Activated CD4-positive, alpha-beta T cell treated with anti-CD3 and anti-CD28 coated beads, Interleukin-10, Interleukin-2, amounts not matched to agents 100 ng/mL and 50 ng/mL, durations not matched to agents 16 hours and 8 hours (primary cell): ENCODE results near the gene SEMA3E.
A peak's percentile ranks its signal among the peaks of the same experiment; 100 is the strongest.
"Not testable (repeated sequence)": the region's sequence is repeated elsewhere in the genome, so short reads cannot be mapped to it uniquely, and the experiment has no call there.

Experiments
- DNase-seq: peaks from one replicate; pipeline ENCODE4 v3.0.0-alpha.2; 2020

Gene SEMA3E

GRCh38 chr7:83484826-83485225 is 164.1 kb downstream of the SEMA3E start:
- DNase-seq: no peak

DNA sequence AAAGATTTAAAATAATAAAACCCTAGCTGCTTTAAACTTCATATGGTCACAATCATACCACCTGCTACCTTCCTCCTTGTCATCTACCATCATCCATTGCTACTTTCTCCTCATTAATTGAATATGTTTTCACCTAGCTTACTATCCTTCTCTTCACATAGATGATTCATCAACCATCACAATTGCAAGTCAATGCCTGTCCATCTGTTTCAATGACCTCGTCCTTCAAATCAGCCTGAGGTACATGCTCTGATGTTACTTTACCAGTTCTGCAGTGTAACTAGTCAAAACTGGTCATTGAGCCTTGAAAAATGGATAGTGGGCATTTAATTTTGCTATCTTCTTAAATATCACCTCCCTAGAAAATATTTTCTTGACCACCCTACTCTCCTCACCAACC is 164.7 kb downstream of the SEMA3E start:
- DNase-seq: no peak

GRCh38 chr7:83478616-83479015 is 170.3 kb downstream of the SEMA3E start:
- no peak for DNase-seq

GRCh38 chr7:83476511-83477050 is 172.4 kb downstream of the SEMA3E start:
- no peak for DNase-seq

GRCh38 chr7:83475420-83475819 is 173.5 kb downstream of the SEMA3E start:
- no peak for DNase-seq

DNA sequence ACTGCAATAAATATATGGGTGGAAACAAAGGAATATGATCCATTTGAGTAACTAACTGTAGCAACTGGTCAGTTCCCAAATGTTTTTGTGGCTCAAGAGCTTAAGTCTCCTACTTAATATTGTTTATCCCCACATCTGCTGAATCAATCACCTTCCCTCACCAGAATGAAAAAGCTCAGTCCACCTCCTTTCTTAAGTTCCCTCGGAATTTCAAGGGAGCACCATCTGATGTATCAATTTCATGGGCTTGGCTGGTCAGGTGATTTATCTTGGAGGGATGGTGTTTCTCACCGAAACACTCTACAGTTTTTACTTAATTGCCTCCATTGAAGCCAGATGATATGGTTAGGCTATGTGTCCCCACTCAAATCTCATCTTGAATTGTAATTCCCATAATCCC is 176.6 kb downstream of the SEMA3E start:
- DNase-seq: no peak

GRCh38 chr7:83469491-83469890 is 179.4 kb downstream of the SEMA3E start:
- DNase-seq: no peak

DNA sequence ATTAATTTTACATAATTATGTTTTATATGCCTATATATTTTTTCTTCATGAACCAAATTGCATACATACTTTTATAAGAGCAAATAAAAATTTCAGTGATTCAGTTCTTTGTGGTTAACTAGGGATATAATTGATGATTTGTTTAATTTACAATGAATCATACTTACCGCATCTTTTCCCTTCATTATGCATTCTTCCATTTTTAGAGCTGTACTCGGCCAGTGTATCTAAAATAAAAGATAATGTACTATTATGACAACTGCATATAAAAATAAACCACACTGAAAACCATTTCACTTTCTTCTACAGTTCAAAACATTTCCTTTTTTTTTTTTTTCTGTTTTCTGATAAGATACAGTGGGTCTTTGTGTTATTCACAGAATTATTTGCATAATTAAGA is 179.9 kb downstream of the SEMA3E start:
- no peak for DNase-seq

DNA sequence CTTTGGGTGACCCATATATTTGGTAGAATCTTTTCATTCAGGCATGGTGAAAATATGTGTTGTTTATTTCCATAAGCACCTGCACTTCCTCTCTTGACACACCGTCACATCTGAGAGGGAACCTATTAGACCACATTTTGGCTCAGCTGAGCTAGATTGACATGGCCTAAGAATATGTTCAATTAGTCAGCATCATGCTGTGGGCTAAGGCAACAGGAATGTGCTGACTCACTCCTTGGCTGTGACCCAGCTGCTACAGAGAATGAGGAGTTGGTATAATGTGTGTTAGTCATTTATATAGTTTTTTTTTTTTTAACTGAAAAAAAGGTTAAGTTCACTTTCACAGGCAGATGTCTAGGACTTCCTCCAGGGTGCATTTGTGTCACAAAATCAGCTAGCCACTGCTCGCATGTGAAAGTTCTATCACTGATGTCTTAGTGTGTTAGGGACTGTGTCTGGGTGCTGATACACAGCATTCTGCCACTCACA is 180.6 kb downstream of the SEMA3E start:
- peak; percentile 43 for DNase-seq

DNA sequence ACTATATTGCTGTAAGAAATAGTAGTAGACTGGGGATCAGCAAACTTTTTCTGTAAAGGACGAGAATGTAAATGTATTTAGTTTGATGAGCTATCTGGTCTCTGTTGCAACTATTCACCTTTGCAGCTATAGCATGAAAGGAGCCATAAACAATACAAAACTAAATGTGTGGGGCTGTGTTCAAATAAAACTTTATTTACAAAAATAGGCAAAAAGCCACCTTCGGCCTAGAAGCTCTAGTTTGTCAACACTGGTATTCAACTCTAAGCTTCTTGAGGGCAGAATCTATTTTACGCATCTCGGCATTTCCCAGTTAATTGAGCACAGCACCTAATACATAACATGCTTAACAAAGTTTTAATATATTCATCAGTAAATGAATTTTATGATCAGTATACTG is 181.4 kb downstream of the SEMA3E start:
- no peak for DNase-seq

DNA sequence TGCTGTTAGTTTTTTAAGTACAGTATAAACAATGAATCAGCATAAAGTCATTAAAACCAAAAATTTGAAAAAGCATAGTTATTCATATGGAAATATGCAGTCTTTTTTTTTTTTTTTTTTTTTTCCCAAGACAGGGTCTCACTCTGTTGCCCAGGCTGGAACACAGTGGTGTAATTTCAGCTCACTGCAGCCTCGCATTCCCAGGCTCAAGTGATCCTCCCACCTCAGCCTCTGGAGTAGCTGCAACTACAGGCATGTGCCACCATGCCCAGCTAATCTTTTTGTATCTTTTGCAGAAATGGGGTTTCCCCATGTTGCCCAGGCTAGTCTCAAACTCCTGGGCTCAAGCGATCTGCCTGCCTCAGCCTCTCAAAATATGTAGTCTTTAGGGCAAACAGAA is 182.0 kb downstream of the SEMA3E start:
- no peak for DNase-seq

GRCh38 chr7:83466187-83466923 is 182.6 kb downstream of the SEMA3E start:
- DNase-seq: no peak

- no peak for DNase-seq
Measured at GRCh38 chr7:83465643-83466042, 183.3 kb downstream of the SEMA3E start.

DNA sequence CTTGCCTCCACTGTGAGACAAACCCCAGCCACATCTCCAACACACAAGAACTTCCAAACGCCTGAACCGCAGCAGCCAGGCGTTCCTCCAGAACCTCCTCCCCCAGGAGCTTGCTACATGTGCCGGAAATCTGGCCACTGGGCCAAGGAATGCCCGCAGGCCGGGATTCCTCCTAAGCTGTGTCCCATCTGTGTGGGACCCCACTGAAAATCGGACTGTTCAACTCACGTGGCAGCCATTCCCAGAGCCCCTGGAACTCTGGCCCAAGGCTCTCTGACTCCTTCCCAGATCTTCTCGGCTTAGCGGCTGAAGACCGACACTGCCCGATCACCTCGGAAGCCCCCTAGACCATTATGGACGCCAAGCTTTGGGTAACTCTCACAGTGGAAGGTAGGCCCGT is 187.1 kb downstream of the SEMA3E start:
- not testable (repeated sequence) for DNase-seq

GRCh38 chr7:83459930-83460653 is 188.8 kb downstream of the SEMA3E start:
- not testable (repeated sequence) for DNase-seq

- DNase-seq: not testable (repeated sequence)
Measured at GRCh38 chr7:83459101-83459929, 189.6 kb downstream of the SEMA3E start.

- DNase-seq: no peak
Measured at GRCh38 chr7:83457022-83457892, 191.7 kb downstream of the SEMA3E start.

DNA sequence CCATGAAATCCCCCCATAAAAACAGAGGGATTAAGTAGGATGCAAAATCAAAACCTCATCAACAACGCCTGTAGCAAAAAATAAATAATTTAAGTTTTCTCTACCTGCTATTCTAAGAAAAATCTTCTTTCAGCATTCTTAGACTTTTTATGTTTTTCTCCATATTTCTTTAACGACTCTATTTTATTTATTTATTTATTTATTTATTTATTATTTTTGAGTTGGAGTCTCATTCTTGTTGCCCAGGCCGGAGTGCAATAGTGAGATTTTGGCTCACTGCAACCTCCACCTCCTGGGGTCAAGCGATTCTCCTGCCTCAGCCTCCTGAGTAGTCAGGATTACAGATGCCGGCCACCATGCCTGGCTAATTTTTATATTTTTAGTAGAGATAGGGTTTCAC is 192.5 kb downstream of the SEMA3E start:
- no peak for DNase-seq

- DNase-seq: no peak
Measured at GRCh38 chr7:83455612-83456011, 193.3 kb downstream of the SEMA3E start.

DNA sequence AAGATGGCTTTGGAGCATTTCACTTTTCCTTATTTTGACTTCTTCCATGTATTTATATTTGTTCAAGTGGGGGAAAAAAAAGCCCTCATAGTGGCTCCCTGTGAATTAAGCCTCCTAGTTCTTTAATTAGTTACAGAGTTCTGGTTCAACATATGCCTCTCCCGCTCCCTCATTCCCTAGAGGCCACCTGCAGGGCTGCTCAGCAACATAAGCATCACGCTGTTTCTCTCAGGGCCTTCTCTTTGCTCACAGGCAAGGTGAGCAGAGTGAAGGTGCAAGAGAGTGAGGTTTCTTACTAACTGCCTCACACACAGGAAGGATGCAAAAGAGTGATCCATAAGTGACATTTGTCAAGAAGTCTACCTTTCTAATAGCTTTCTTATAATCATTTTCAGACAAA is 196.7 kb downstream of the SEMA3E start:
- no peak for DNase-seq

- no peak for DNase-seq
Measured at GRCh38 chr7:83451501-83452045, 197.4 kb downstream of the SEMA3E start.

DNA sequence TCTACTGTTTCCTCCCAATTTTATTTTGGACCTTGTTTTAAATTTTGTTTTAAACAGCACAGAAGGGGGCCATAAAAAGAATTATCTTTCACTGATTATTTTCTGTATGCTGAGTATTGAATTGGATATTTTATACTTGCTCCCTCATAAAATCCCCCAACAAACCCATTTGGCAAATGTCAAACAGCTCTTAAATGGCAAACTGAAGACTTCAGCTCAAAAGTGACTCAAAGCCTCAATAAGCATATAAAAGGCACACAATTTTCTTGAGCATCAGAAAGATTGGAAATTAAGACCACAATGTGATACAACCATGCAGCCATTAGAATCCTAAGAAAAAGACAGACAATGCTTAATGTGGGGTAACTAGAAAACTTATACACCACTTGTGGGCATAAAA is 199.2 kb downstream of the SEMA3E start:
- DNase-seq: no peak
